Umbilical cord (tissue), 2 donors: ENCODE data around the gene CORO2B. TPM values are rescaled to one million over a fixed set of nuclear protein-coding genes. Genes with fewer than 3 reads are reported as not detected.
"Not testable (repeated sequence)": the region's sequence is repeated elsewhere in the genome, so short reads cannot be mapped to it uniquely, and the experiment has no call there.

Source experiments
- DNase-seq: peaks from one replicate; pipeline ENCODE4 v3.0.0-alpha.2; 2015; ENCODE audit warnings: low spot score
- total RNA-seq: library from RNA; depleted of rRNA; stranded (reverse); fragments of >200 nt; gene quantifications from one replicate; pipeline ENCODE4 v1.2.3, GENCODE V29; 2014; ENCODE audit warnings: low replicate concordance; ENCODE audit not compliant: insufficient read depth

Gene CORO2B
- total RNA-seq, 1 donor from 2014 or later: 0.72 TPM

DNA sequence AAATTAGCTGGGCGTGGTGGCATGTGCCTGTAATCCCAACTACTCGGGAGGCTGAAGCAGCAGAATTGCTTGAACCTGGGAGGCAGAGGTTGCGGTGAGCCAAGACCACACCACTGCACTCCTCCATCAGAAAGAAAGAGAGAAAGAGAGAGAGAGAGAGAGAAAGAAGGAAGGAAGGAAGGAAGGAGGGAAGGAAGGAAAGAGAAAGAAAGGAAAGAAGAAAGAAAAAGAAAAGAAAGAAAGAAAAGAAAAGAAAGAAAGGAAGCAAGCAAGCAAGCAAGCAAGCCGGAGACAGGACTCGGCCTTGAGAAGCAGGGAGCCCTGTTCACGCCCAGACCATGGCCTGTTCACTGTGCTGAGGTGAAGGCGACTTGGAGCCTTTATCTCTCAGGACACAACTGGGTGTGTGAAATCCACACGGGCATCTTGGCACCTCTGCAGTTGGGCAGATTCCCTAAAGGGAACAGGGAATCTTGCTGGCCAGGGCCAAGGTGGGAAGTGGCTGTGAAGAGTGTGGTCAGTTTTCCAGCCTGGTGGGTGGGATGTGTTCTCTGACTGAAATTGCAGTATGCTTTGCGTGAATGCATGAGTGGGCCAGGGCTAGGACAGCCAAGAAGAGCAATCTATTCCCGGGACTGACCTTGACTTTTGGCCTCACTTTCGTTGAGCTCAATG is 90.3 kb downstream of the CORO2B start:
- no peak for DNase-seq

DNA sequence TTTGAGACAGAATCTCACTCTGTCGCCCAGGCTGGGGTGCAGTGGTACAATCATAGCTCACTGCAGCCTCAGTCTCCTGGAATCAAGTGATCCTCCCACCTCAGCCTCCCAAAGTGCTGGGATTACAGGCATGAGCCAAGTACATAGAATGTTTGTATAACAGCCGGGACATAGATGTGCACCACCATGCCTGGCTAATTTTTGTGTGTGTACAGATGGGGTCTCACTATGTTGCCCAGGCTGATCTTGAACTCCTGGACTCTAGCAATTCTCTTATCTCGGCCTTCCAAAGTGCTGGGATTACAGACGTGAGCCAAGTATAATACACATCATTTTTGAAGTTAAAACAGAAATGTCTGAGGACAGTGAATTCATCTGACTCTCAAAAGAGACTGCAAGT is 93.5 kb downstream of the CORO2B start:
- DNase-seq: no peak

DNA sequence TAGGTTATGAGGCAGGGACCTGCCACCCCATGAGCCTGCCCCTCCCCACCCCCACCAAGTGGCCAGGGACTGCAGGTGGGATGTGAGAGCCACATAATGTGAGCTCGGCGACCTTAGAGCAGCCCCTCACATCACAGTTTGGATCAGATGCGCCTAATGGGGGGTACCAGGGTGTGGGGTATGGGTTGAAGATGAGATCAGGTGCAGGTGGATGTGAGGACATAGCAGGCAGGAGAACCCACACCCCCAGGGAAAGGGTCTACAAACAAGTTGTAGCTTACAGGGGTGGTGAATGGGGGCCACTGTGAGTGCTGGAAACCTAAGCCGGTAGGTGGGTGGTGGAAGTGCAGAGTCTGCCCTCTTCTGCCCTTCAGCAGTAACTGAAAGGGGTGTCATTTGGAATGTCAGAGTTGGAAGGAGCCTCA is 94.0 kb downstream of the CORO2B start:
- no peak for DNase-seq

DNA sequence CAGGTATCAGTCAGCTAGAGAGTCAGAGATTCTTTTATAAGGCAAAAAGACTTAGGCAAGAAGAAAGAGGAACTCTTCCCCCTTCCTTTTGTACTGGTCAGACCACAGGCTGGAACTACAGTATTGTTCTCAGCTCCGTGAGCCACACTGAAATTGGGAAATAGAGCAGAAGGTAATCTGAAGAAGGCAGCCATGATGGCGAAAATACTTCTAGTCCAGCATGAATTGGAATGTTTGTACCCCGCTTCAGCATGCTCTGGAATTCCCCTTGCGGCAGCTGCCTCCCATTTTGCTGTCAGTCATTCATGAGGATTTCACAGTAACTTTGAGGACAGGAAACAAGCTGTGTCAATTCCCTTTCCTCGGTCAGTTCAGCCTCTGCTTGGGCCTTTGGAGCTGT is 96.2 kb downstream of the CORO2B start:
- DNase-seq: no peak

DNA sequence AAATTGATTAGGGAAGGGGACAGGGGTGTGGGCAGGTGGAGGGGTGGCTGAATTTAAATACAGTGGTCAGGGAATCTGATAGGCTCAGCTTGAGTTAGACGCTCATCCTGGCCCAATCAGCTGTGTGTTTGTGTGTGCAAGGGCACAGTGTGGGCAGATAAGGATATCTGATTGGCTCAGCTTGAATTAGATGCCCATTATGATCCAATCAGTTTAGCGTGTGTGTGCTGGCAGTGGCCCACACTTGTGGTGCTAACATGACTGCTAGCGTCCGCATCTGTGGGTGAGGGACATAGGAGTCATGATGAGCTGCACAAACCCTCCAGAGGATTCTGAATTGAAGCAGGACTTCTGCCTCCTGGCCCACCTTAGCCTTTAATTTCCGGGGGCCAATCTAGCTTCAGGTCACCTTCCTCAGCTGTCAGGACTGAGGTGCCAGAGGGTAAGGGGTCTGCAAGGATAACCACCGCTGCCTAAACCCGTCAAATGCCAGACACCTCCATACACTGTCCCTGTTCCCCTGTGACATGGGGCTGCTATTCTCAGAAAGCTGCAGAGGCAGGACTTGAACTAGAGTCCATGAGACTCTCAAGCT is 97.3 kb downstream of the CORO2B start:
- no peak for DNase-seq

DNA sequence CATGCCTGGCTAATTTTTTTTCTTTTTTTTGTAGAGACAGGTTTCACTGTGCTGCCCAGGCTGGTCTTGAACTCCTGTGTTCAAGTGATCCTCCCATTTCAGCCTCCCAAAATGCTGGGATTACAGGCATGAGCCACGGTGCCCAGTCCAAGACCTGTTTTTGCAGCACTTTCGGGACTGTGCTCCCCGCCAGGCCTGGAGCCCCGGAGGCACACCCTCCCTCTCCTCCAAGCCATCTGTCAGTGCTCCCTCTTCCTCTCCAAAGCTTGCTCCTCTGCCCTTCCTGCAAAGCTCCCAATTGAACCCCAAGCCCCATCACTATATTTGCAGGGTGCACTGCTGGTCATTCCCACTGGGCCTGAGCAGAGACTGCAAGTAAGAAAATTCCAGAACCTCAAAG is 98.1 kb downstream of the CORO2B start:
- DNase-seq: no peak

DNA sequence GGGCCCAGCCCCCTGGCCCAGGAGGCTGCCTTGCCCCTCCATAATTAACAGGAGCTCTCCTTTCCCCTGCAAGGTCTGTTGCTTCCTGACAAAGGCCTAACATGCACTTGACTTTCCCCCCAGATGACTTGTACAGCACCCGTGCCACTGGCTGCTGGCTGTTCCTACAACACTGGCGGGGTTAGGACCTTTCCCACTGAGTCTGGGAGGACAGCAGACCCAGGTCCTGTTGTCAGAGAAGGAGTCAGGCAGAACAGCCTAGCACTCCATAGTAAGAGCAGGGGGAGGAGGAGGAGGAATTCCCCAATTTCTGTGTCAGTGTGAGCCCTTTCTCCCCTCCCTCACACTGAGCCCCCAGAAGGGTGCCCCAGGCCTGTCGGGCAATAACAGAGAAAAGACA is 99.2 kb downstream of the CORO2B start:
- DNase-seq: no peak

DNA sequence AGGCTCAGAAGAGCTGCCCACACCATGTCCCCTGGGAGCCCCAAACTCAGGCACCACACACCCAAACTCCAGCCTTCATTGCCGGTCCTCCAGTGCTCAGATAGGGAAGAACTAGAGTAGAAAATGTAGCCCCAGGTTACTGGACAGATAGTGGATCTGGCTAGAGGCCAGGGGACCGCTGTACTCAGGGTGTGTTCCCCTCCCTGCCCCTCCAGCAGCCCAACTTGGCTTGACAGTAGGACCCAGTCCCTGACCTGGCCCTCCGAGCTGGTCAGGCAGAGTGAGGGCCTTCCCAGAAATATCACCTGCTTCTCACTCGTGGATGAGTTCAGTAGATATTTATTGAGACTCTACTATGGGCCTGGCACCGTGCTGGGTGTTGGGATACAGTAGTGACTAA is 100.0 kb downstream of the CORO2B start:
- no peak for DNase-seq

DNA sequence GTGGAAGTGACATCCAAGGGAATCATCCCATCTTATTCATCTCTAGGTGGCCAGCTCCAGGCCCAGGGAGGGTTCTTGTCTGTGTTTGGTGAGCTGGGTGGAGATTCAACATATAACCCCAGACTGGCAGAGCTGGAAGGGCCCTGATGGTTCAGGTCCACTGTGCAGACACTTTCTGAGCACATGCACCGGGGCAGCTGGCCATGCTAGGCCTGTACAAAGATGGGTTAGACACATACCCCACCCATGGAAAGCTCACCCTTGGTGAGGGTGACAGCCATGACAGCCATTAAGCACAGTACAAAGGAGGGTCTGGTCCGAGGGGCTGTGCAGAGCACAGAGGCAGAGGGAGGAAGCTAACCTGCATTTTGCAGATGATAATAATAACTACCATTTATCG is 100.4 kb downstream of the CORO2B start:
- no peak for DNase-seq

DNA sequence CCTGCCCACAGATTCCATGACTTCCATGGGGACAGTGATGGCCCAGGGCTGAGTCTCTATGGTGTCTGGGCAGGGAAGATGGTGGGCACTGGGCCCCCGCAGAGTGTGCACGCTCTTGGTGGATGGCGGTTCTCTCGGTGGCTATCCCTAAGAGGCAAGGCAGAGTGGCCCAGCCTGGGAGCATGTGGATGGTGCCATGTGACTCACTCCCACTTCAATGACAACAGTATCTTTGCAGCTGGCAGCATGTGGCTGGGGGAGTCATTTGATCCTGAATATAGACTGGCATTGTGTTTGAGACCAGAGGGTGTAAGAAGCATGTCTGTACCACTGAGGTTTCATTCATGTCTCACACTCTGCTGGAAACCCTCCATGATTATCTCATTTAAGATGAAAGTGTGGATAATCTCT is 101.2 kb downstream of the CORO2B start:
- no peak for DNase-seq

DNA sequence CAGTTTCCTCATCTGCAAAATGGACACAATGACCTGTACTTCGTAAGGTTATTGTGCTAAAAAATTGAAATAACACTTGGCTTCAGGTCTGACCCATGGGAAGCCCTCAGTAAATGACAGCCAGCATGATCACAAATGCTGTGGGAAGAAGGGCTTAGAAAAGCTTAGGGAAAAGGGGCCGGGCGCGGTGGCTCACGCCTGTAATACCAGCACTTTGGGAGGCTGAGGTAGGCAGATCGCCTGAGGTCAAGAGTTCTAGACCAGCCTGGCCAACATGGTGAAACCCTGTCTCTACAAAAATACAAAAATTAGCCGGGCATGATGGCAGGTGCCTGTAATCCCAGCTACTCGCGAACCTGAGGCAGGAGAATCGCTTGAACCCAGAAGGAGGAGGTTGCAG is 102.0 kb downstream of the CORO2B start:
- not testable (repeated sequence) for DNase-seq

DNA sequence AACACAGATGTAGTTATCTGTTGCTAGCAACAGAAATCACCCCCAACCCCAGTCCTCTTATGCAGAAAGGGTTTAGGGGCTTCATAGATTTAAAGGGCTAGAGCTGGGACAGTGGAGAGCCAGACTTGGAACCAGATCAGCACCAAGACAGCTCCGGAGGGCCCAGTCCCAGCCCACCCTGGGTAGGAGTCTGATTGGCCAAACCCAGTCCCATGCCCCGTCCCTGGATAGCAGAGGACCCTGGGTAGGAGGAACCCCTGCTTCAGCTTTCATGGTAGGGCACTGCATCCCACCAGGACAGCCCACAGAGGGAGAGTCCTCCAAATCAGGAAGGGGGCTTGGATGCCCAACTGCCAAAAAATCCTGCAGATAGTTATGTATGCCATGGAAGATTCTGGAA is 103.0 kb downstream of the CORO2B start:
- DNase-seq: no peak

DNA sequence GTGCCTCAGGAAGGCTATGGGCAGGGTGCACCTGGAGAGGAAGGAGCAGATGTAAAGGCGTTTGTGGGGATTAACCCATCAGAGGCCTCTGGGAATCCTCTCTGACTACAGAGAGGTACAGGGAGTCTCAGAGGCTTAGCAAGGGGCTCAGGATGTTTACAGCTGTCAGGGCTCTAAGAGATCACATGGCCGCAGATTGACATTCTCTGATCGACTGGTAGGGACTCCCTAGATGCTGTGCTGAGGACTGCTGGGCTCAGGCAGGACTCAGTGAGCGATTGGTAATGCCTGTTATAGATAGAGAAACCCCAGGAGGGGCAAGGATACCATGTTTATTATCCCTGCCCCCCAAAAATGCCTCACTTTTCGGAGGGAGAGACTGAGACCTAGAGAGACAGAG is 103.5 kb downstream of the CORO2B start:
- DNase-seq: no peak

DNA sequence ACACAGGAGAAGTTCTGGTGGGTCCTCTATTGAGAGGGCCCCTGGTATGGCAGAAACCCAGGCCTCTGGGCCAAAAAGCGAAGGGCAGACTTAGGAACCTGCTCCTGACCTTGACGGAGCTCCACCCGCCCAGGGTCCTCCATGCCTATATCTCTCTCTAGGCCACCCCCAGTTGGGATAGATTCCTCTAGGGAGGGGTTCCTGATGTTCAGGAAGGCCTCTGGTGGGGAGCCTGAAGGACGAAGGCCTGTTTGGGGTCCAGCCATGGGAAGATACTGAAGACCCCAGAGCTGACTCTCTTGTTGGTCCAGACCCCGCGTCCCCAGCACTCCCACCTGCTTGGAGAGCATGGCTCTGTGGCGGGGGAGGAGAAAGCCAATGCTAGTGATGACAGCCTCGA is 104.2 kb downstream of the CORO2B start:
- no peak for DNase-seq

DNA sequence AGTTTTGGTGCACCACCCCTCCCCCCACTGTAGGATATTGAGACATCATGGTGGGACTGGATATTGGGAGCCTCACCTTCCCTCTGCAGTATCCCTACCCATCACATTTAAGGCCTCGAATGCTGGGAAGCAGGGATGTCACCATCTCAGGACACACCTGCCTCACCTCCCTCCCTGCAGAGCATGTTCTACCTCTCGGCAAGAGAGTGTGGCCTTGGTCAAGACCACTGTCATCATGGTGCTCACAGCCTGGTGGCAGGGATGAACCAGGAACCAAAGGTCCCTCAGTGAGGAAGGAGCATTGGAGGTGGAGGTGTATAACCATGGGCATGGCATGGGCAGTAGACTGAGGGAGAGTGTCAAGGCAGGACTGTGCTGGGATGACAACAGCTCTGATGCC is 104.8 kb downstream of the CORO2B start:
- DNase-seq: no peak

DNA sequence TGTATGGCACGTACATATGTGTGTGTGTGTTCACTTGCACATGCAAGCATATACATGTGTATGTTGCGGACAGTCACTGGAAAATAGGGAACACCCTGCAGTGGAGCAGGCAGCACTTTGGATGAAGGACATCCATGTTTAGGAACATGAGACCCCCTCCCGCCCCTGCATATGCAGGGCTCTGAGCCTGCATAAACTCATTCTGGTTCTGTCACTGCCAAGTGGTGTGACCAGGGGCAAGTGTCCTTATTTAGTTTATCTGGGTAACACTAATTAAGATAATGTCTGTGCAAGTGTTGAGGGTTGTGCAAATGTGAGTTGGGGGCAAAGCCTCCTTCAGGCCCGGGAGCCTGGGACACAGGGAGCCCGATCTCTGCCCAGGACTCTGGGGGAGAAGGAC is 105.7 kb downstream of the CORO2B start:
- DNase-seq: no peak

DNA sequence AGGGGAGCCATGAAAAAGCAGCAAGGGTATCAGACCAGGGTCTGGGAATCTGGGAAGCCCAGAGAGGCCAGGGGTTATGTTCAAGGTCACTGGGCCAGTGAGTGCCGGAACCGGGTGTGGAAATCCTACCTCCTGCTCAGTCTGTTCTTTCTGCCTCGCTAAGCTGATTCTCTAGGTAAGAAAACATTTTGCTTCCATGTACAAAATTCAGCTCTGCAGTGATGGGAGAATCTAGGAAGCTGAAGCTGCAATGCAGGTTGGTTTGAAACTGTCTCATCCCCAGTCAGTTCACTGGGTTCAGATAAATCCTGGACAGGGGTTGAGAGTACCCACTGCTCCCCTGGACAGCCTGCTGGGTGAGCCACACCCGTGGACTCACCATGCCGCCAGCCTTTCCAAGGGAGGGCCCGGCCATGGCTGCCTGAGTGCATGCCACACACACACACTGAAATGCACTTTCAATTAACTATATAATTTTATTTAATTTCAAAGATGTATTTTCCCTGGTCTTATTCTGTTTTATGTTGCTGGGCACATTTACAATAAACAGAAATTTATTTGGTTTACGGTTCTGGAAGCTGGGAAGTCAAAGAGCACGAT is 108.4 kb downstream of the CORO2B start:
- no peak for DNase-seq

DNA sequence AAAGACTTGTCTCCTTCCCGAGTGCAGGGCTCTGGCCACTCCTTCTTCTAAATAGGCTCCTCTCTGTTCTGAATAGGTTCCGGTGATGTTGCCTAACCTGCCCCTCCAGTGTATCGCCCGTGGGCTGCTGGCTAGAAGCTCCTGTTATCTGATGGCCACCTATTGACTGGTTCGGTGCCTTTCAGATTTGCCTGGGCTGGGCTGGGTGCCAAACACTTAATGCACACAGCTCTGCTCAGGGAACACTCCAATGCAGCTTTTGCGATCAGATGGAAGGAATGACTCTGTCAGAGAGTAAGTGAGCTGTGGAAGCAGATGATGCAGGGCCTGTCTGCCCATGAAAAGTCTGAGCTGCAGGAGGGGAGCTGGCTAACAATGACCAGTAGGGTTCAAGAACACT is 112.9 kb downstream of the CORO2B start:
- DNase-seq: peak; percentile 59

DNA sequence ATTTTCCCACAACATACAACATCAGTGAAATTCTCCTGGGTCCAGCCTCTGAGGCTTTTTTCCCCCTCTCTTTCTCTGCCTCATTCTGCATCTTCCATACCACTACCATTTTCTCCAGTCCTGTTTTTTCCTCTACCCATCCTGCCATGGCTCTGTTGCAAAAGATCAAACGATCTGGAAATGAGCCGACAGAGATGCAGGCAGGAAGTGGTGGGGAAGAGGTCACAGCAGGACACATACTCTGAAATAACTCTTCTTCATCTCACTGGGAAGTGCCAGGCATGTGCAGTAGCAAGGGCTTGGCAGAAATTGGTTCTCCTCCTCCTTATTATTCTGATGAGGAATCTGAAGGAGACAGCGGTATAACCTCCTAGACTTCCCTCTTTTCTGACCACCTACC is 114.3 kb downstream of the CORO2B start:
- no peak for DNase-seq

DNA sequence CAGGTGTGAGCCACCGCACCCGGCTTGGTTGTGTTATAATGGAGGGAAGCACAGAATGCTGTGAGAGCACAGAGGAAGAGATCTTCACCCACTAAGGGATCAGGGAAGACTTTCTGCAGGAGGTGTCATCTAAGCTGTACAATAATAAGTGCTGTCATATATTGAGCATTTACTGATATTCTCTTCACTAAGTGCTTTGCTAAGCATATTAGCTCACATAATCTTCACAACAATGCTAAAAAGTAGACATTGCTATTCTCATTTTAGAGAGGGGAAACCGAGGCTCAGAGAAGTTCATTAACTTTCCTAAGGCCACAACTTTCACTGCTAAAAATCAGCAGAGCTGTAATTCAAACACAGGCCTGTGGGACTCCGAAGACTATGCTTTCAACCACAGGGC is 115.3 kb downstream of the CORO2B start:
- no peak for DNase-seq

DNA sequence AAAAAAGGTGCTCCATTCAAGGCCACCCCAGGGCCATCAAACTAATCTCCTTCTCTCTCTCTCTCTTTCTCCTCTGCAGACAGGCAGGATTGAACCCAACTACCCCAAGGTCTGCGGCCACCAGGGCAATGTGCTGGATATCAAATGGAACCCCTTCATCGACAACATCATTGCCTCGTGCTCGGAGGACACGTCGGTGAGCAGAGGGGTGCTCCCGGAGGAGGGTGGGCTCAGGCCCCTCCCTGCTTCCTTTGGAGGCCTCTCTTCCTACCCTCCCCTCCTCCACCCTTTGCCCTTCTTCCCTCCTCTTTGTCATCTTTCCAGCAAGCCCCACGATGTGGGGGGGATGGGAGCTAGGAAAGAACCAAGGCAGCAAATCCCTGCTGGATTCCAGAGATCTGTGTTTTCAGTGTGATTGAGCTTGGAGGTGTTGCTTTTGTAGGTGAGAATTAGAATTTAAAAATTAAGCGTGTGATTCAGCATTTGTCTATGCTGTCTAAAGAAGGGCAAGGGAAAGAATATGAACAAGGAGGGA is 116.3 kb downstream of the CORO2B start:
- DNase-seq: no peak

DNA sequence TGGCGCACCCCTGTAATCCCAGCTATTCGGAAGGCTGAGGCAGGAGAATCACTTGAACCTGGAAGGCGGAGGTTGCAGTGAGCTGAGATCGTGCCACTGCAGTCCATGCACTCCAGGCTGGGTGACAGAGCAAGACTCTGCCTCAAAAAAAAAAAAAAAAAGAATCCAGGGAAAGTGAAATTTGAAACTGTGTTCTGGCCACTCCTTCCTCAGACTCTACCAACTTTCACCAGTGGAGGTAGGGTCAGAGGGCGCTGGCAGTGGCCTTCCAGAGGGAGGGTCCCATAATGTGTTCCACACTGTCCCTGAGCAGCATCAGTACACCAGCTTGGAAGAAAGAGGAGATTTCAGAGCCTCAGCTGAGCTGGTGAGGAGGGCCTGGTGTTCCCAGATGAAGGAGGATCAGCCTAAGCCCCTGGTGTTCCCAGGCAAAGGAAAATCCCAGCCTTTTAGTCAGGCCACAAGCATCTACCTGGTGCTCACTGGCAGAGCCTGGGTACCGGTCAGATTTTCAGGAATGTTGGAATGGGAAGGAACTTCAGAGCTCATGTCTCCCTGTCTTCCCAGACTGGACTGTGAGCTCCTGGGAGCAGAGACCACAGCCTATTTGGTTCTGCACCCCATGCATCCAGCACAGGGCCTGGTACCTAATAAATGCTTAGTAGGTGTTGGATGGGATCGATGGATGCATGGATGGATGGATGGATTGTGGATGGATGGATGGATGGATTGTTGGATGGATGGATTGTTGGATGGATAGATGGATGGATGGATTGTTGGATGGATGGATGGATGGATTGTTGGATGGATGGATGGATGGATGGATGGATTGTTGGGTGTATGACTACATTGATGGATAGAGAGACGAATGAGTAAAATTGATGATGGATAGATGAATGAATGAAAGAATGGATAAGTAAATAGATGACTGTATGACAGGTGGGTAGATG is 117.9 kb downstream of the CORO2B start:
- DNase-seq: no peak
